Measurements from ENCODE around the gene AMOTL2. TPM values are rescaled to one million over a fixed set of nuclear protein-coding genes. Genes with fewer than 3 reads are reported as not detected.

Gene AMOTL2
- polyA plus RNA-seq, 4 donors: 71.1 to 107 (median 92.6) TPM

GRCh38 chr3:134354612-134355251 is 19.5 kb downstream of the AMOTL2 start:
- no peak for DNase-seq (ENCODE audit: low read depth in 4 of 4, low spot score in 2 of 4)

- DNase-seq (ENCODE audit: low read depth in 4 of 4, low spot score in 2 of 4): no peak
Measured at GRCh38 chr3:134353831-134354611, 20.2 kb downstream of the AMOTL2 start.

GRCh38 chr3:134353171-134353825 is 20.9 kb downstream of the AMOTL2 start:
- DNase-seq (ENCODE audit: low read depth in 4 of 4, low spot score in 2 of 4): no peak

GRCh38 chr3:134352031-134352671 is 22.1 kb downstream of the AMOTL2 start:
- DNase-seq (ENCODE audit: low read depth in 4 of 4, low spot score in 2 of 4): no peak

GRCh38 chr3:134351427-134351826 is 22.8 kb downstream of the AMOTL2 start:
- no peak for DNase-seq (ENCODE audit: low read depth in 4 of 4, low spot score in 2 of 4)

- no peak for DNase-seq (ENCODE audit: low read depth in 4 of 4, low spot score in 2 of 4)
Measured at GRCh38 chr3:134350861-134351311, 23.4 kb downstream of the AMOTL2 start.

GRCh38 chr3:134350266-134350665 is 24.0 kb downstream of the AMOTL2 start:
- no peak for DNase-seq (ENCODE audit: low read depth in 4 of 4, low spot score in 2 of 4)

GRCh38 chr3:134348524-134348923 is 25.7 kb downstream of the AMOTL2 start:
- no peak for DNase-seq (ENCODE audit: low read depth in 4 of 4, low spot score in 2 of 4)

- DNase-seq (ENCODE audit: low read depth in 4 of 4, low spot score in 2 of 4): no peak
Measured at GRCh38 chr3:134347551-134347950, 26.7 kb downstream of the AMOTL2 start.

GRCh38 chr3:134346744-134347143 is 27.5 kb downstream of the AMOTL2 start:
- DNase-seq (ENCODE audit: low read depth in 4 of 4, low spot score in 2 of 4): no peak

- no peak for DNase-seq (ENCODE audit: low read depth in 4 of 4, low spot score in 2 of 4)
Measured at GRCh38 chr3:134345202-134345601, 29.0 kb downstream of the AMOTL2 start.

GRCh38 chr3:134344560-134344959 is 29.7 kb downstream of the AMOTL2 start:
- DNase-seq (ENCODE audit: low read depth in 4 of 4, low spot score in 2 of 4): no peak

- DNase-seq (ENCODE audit: low read depth in 4 of 4, low spot score in 2 of 4): no peak
Measured at GRCh38 chr3:134342259-134342658, 32.0 kb downstream of the AMOTL2 start.

- DNase-seq (ENCODE audit: low read depth in 4 of 4, low spot score in 2 of 4): no peak
Measured at GRCh38 chr3:134341389-134341788, 32.9 kb downstream of the AMOTL2 start.

GRCh38 chr3:134340982-134341365 is 33.3 kb downstream of the AMOTL2 start:
- DNase-seq (ENCODE audit: low read depth in 4 of 4, low spot score in 2 of 4): no peak

- no peak for DNase-seq (ENCODE audit: low read depth in 4 of 4, low spot score in 2 of 4)
Measured at GRCh38 chr3:134340362-134340981, 33.8 kb downstream of the AMOTL2 start.

- no peak for DNase-seq (ENCODE audit: low read depth in 4 of 4, low spot score in 2 of 4)
Measured at GRCh38 chr3:134339913-134340312, 34.3 kb downstream of the AMOTL2 start.

GRCh38 chr3:134339331-134339730 is 34.9 kb downstream of the AMOTL2 start:
- DNase-seq (ENCODE audit: low read depth in 4 of 4, low spot score in 2 of 4): no peak

- no peak for DNase-seq (ENCODE audit: low read depth in 4 of 4, low spot score in 2 of 4)
Measured at GRCh38 chr3:134338516-134339261, 35.6 kb downstream of the AMOTL2 start.

GRCh38 chr3:134338201-134338512 is 36.1 kb downstream of the AMOTL2 start:
- no peak for DNase-seq (ENCODE audit: low read depth in 4 of 4, low spot score in 2 of 4)
